ENCODE results near the gene LIX1. TPM values are rescaled to one million over a fixed set of nuclear protein-coding genes. Genes with fewer than 3 reads are reported as not detected.

LIX1 gene
- total and polyA plus RNA-seq, 2 of the 8 experiments (the other 6 are each of a cell fraction or from before 2014, with no cell fraction given), result 0.26 to 0.45 TPM

DNA sequence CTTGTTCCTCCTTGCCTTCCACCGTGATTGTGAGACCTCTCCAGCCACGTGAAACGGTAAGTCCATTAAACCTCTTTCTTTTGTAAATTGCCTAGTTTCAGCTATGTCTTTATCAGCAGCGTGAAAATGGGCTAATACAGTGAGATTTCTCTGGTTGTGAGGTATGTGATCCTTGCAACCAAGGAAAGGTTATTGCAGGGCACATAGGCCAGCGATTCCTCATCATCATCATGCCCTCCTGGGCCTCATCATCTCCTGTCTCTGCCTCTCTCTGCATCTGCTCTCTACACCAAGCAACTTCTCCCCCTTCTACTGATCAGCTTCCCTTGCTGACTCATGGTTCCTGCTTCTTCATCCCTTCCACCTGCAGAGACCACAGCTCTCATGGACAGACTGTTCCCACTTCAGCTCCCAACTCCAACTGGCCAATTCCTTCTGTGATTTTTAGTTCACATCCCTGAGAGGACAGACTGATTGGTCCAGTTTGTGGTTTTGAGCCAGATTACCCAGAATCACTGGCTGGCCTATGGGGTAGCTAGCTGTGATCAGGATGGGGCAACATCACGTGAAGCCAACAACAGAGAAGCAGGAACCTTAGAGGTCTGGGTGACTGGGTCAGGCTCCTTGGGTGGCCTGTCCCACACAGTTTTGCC lies 53.1 kb downstream of the LIX1 start (continued):
- TF ChIP-seq ASH2L (IDR thresholded peaks at IDR 0.05; ENCODE audit: low read length), result no peak
- TF ChIP-seq JUND (IDR thresholded peaks at IDR 0.05; ENCODE audit: low read length), result no peak
- TF ChIP-seq YY1 (IDR thresholded peaks at IDR 0.05; ENCODE audit: low read depth, low read length), result no peak
